ENCODE results near the gene TMEM269.

DNA sequence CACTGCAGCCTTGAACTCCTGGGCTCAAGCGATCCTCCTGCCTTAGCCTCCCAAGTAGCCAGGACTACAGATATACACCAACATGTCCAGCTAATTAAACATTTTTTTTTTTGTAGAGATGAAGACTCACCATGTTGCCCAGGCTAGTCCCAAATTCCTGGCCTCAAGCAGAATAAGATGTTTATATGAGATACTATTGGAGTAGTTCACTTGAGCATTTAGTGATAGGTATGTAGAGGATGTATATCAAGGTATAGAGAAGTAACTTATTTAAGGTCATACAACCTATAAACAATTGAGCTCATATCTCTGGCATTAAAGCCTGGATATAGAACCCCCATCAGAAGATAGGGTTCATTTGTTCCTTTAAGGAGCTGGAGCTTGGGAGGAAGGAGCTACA is 4.6 kb upstream of the TMEM269 start:
- TF ChIP-seq GATA3 (IDR thresholded peaks at IDR 0.05; ENCODE audit: low read depth, low read length) (no peak), GATA2 (IDR thresholded peaks at IDR 0.05; ENCODE audit: low read depth, low read length) (no peak)

Measured in SH-SY5Y (cell line).